ENCODE results near the gene SAT2.
"Not testable (repeated sequence)": the region's sequence is repeated elsewhere in the genome, so short reads cannot be mapped to it uniquely, and the experiment has no call there.

The SAT2 gene

GRCh38 chr17:7640783-7641182, 13.2 kb upstream of the SAT2 start:
- no peak overlapping the region for H3K4me3 ChIP-seq
- H3K27ac ChIP-seq: no peak overlapping the region

GRCh38 chr17:7636163-7636562, 8.5 kb upstream of the SAT2 start:
- H3K4me3 ChIP-seq: no peak overlapping the region
- no peak overlapping the region for H3K27ac ChIP-seq

GRCh38 chr17:7634384-7634783, 6.8 kb upstream of the SAT2 start:
- Histone ChIP-seq H3K4me3 (no peak overlapping the region), H3K27ac (no peak overlapping the region)

DNA sequence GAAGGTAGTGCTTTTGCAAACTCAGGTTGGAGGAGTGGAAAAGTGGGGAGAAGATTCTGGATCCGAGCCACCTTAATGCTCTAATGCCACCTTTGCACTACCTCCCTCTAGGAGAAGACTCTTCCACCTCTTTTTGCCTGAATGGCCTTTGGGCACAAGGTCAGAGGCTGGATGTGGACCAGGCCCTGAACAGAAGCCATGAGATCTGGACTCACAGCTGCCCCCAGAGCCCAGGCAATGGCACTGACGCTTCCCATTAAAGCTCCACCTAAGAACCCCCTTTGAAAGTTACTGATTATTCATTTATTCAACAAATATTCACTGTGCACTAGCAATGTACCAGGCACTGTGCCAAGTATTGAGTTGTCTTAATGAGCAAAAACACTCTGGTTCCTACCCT, 5.5 kb upstream of the SAT2 start:
- no peak overlapping the region for H3K27ac ChIP-seq
- H3K4me3 ChIP-seq: no peak overlapping the region

DNA sequence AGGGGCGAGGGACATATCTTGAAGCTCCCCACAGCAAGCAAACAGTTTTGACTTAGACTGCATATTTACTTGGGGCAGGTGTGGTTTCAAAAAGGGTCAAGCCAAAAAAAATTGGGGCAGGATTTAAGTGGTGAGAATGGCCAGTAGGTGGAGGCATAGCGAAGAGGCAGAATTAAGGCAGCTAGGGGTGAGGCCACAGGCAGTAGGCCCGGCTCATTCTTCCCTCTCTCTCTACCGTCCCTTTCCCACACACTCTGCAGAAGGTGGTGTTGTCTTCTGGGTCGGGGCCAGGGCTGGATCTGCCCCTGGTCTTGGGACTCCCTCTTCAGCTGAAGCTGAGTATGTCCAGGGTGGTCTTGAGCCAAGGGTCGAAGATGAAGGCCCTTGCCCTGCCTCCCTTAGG, 4.9 kb upstream of the SAT2 start:
- H3K27ac ChIP-seq: no peak overlapping the region
- H3K4me3 ChIP-seq: no peak overlapping the region

- Histone ChIP-seq H3K4me3 (no peak overlapping the region), H3K27ac (no peak overlapping the region)
Measured at GRCh38 chr17:7631398-7632380, 4.1 kb upstream of the SAT2 start.

GRCh38 chr17:7629939-7630571, 2.4 kb upstream of the SAT2 start, which contains the start of gene SHBG:
SHBG (plus strand) TSS chr17:7630135; CDS start chr17:7630173, 38 bp downstream.
- H3K27ac ChIP-seq: no peak within 1 kb of the TSS
- no peak within 1 kb of the TSS for H3K4me3 ChIP-seq

GRCh38 chr17:7626956-7627249, 718 bp downstream of the SAT2 start:
- peak overlapping the region; percentile 45 to 79 (median 66) for H3K4me3 ChIP-seq
- peak overlapping the region in 18 of 21 experiments; percentile 68 to 98 (median 90) for H3K27ac ChIP-seq

- H3K4me3 ChIP-seq: peak overlapping the region in 1 of 7 experiments; percentile 79
Measured at GRCh38 chr17:7626307-7626706, 1.3 kb downstream of the SAT2 start.

GRCh38 chr17:7625749-7626148, 1.9 kb downstream of the SAT2 start:
- not testable (repeated sequence) for H3K27ac ChIP-seq, H3K4me3 ChIP-seq

More at GRCh38 chr17:7626307-7626706, 1.3 kb downstream of the SAT2 start:
- H3K27ac ChIP-seq: peak overlapping the region in 5 of 21 experiments; percentile 90 to 96 (median 91)

GRCh38 chr17:7623661-7624060, 4.0 kb downstream of the SAT2 start:
- H3K27ac ChIP-seq: no peak overlapping the region

GRCh38 chr17:7620835-7621234, 6.8 kb downstream of the SAT2 start:
- no peak overlapping the region for H3K4me3 ChIP-seq
- no peak overlapping the region for H3K27ac ChIP-seq

More at GRCh38 chr17:7623661-7624060, 4.0 kb downstream of the SAT2 start:
- H3K4me3 ChIP-seq: no peak overlapping the region

- H3K27ac ChIP-seq: no peak overlapping the region
Measured at GRCh38 chr17:7618608-7619007, 9.0 kb downstream of the SAT2 start.

DNA sequence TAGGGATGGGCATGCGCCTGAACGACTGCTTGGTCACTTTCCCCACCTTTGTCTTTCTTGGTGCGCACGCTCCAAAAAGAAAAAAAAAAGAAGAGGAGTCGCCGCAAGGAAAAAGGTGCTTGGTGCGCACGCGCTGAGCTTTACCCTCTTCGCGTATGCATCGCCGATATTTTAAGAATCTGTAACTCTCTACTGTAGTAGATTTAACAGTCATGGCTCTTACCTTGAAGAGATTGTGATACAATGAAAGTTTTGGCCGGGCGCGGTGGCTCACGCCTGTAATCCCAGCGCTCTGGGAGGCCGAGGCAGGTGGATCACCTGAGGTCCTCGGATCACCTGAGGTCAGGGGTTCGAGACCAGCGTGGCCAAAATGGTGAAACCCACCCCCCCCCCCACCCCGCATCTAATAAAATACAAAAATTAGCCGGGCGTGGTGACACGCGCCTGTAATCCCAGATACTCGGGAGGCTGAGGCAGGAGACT, 12.3 kb downstream of the SAT2 start:
- Histone ChIP-seq H3K4me3 (peak overlapping the region; percentile 36 to 91 (median 75)), H3K27ac (peak overlapping the region in 19 of 21 experiments; percentile 39 to 93 (median 76))

More at GRCh38 chr17:7618608-7619007, 9.0 kb downstream of the SAT2 start:
- H3K4me3 ChIP-seq: no peak overlapping the region

- peak within 1 kb of the TSS; percentile 45 to 97 (median 89) for H3K27ac ChIP-seq
Measured at GRCh38 chr17:7614425-7615264, 13.0 kb downstream of the SAT2 start, which contains the start of gene FXR2. FXR2 (minus strand) TSS chr17:7614897; CDS start chr17:7614532, 365 bp downstream.

DNA sequence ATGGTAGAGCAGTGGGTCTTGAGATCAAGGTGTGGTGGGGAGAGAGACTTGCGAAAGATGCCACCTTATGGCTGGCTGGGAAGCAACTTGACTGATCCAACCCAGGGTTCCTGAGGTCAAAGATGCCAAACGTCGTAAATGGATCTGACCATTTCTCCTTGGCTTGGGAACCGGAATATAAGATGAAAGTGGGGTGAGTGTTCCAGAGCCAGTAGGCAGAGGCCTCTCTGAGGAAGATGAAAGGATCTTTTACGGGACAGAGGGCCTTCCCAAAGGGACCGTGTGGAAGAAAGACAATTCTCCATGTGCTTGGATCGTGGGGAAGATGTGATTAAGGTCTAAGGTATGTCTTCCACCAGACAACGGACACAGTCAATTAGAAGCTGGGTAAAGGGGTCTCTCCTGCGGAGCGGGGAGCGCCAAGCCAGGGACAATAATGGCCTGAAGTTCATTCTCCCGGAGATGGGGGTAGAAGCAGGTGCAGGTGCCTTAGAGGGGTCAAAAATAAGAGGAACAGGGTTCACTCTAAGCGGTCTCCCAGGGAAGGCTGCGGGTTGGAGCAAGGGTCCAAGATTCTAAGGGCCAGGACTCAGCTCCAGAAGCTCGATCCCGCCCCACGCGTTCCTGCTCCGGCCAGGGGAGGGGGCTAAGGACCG, 13.7 kb downstream of the SAT2 start:
- peak overlapping the region; percentile 74 to 91 (median 75) for H3K4me3 ChIP-seq

More at GRCh38 chr17:7614425-7615264, 13.0 kb downstream of the SAT2 start, which contains the start of gene FXR2:
- peak within 1 kb of the TSS; percentile 74 to 91 (median 75) for H3K4me3 ChIP-seq

GRCh38 chr17:7612294-7612640, 15.4 kb downstream of the SAT2 start:
- H3K27ac ChIP-seq: peak overlapping the region in 1 of 21 experiments; percentile 3
- H3K4me3 ChIP-seq: no peak overlapping the region

More for the DNA sequence above, 13.7 kb downstream of the SAT2 start:
- peak overlapping the region; percentile 45 to 97 (median 89) for H3K27ac ChIP-seq

- H3K4me3 ChIP-seq: no peak overlapping the region
Measured at GRCh38 chr17:7611635-7612293, 15.9 kb downstream of the SAT2 start.

More at GRCh38 chr17:7611635-7612293, 15.9 kb downstream of the SAT2 start:
- no peak overlapping the region for H3K27ac ChIP-seq

Measured in skin epidermis (tissue), 12 donors.